GM10248 (cell line): ENCODE results near the gene POMT1.
A peak's percentile ranks its signal among the peaks of the same experiment; 100 is the strongest.

ENCODE experiments used
- CTCF ChIA-PET: fragments of 300-600 bp; sonication (Branson Sonifier 250); formaldehyde crosslinking; extraction: SDS; loops from one replicate; lab custom pipeline; 2021; ENCODE audit warnings: antibody characterized with exemption; lab: Yijun Ruan, JAX
- POLR2A ChIA-PET: fragments of 350-650 bp; sonication (Branson Sonifier 250); formaldehyde crosslinking; extraction: SDS; loops from one replicate; lab custom pipeline; 2020; ENCODE audit warnings: antibody characterized with exemption; lab: Yijun Ruan, JAX
- DNase-seq: peaks from one replicate; pipeline ENCODE4 v3.0.0; 2012; ENCODE audit errors: extremely low spot score
- CTCF ChIP-seq: IDR thresholded peaks from 2 replicates; pipeline ENCODE4 v1.5.1; 2012; ENCODE audit warnings: mild to moderate bottlenecking, low read depth; ENCODE audit errors: extremely low read depth, missing control alignments, control extremely low read depth

Gene POMT1

DNA sequence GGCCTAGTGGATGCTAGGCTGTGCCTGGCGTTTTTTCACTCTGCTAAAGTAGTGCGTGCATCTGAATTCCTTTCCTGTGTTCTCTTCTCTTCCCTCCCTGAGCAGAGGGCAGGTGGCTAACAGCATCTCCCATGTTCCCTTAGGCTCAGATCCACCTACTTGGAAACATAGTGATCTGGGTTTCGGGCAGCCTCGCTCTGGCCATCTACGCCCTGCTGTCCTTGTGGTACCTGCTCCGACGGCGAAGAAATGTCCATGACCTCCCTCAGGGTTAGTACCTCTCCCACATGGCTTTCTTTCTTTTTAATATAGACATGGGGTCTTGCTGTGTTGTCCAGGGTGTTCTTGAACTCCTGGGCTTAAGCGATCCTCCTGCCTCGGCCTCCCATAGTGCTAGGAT is 18.5 kb downstream of the POMT1 start:
- ChIA-PET CTCF (no interaction called here), POLR2A (no interaction called here)
- no peak for TF ChIP-seq CTCF
- no peak for DNase-seq

DNA sequence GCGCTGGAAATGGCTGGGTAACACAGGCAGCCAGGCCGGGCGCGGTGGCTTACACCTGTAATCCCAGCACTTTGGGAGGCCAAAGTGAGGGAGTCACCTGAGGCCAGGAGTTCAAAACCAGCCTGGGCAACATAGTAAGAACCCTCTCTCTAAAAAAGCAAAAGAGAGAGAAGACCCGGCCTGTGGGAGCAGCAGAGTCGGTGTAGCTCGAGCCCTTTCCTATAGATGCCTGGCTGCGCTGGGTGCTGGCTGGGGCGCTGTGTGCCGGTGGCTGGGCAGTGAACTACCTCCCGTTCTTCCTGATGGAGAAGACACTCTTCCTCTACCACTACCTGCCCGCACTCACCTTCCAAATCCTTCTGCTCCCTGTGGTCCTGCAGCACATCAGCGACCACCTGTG is 19.1 kb downstream of the POMT1 start:
- ChIA-PET POLR2A (no interaction called here), CTCF (no interaction called here)
- TF ChIP-seq CTCF = no peak
- no peak for DNase-seq

GRCh38 chr9:131522257-131523085 is 19.8 kb downstream of the POMT1 start:
- TF ChIP-seq CTCF = no peak
- POLR2A ChIA-PET = interaction anchor here (0.8 kb wide), 1 partner anchor 11 kb away, joined by 3 read pairs; no protein-coding TSS in a partner anchor
- CTCF ChIA-PET = no interaction called here
- DNase-seq = no peak

DNA sequence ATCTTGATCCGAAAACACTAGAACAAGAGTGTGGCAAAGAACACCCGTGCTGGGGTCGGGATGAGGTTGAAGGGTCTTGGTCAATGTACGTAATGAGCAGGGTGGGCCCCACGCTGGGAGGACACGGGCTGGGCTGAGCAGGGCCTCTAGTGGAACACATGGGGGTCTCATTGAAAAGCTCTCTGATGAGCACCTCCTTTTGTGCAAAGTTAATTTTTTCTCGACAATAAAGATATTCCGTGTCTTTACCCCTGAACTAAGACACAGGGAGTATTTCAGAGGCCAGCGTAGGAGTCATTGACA is 20.3 kb downstream of the POMT1 start:
- TF ChIP-seq CTCF = no peak
- POLR2A ChIA-PET = interaction anchor here (0.7 to 0.8 kb wide), 2 partner anchors 11 to 85 kb away, joined by 3 read pairs; no protein-coding TSS in a partner anchor
- CTCF ChIA-PET = no interaction called here
- no peak for DNase-seq

GRCh38 chr9:131523451-131524435 is 21.0 kb downstream of the POMT1 start:
- ChIA-PET POLR2A (interaction anchor here (0.7 to 0.8 kb wide), 2 partner anchors 12 to 84 kb away, joined by 3 read pairs; no protein-coding TSS in a partner anchor), CTCF (no interaction called here)
- no peak for TF ChIP-seq CTCF
- peak; percentile 17 for DNase-seq

GRCh38 chr9:131524665-131525315 is 22.1 kb downstream of the POMT1 start:
- POLR2A ChIA-PET = no interaction called here
- TF ChIP-seq CTCF = no peak
- CTCF ChIA-PET = no interaction called here
- DNase-seq = no peak
